AG09309 (cell line): ENCODE results near the gene MAP4.
A peak's percentile ranks its signal among the peaks of the same experiment; 100 is the strongest.

ENCODE experiments used
- DNase-seq: peaks from one replicate; pipeline ENCODE4 v3.0.0-alpha.2; 2010; ENCODE audit warnings: low read depth
- H3K4me3 ChIP-seq: 2 replicates; pipeline ENCODE4 v1.5.1; 2011; ENCODE audit warnings: mild to moderate bottlenecking, low read depth, low read length, moderate library complexity; ENCODE audit not compliant: control insufficient read depth
- TF ChIP-seq, protein P1 (sequence below): IDR thresholded peaks from 2 replicates; pipeline ENCODE4 v1.5.1; 2011; ENCODE audit warnings: mild to moderate bottlenecking, low read depth, low read length, inconsistent platforms; ENCODE audit not compliant: insufficient read depth, control insufficient read depth; ENCODE audit errors: missing control alignments

Gene MAP4

DNA sequence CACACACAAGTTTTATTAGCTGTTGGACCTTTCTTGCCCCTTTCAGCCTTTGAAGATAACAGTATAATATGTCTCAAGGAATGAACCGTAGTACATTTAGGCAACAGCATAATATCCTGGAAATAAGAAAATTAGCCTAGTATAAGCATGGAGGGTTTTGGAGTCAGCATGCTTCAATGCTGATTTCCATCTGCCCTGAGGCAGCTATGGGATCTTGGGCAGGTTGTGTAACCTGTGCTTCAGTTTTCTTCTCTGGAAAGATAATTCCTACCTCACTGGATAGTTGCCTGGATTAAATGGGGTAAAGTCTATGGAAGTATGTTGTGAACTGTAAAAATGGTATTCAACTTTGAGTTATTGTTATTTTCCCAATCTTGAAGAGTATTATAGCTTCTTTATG, 211.6 kb downstream of the MAP4 start:
- TF ChIP-seq, protein P1, sequence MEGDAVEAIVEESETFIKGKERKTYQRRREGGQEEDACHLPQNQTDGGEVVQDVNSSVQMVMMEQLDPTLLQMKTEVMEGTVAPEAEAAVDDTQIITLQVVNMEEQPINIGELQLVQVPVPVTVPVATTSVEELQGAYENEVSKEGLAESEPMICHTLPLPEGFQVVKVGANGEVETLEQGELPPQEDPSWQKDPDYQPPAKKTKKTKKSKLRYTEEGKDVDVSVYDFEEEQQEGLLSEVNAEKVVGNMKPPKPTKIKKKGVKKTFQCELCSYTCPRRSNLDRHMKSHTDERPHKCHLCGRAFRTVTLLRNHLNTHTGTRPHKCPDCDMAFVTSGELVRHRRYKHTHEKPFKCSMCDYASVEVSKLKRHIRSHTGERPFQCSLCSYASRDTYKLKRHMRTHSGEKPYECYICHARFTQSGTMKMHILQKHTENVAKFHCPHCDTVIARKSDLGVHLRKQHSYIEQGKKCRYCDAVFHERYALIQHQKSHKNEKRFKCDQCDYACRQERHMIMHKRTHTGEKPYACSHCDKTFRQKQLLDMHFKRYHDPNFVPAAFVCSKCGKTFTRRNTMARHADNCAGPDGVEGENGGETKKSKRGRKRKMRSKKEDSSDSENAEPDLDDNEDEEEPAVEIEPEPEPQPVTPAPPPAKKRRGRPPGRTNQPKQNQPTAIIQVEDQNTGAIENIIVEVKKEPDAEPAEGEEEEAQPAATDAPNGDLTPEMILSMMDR = no peak
- H3K4me3 ChIP-seq = no peak overlapping the region
- DNase-seq = no peak

- TF ChIP-seq, protein P1 = no peak
- H3K4me3 ChIP-seq = peak overlapping the region; percentile 82
- no peak for DNase-seq
Measured at GRCh38 chr3:47803480-47804025, 212.7 kb downstream of the MAP4 start.

DNA sequence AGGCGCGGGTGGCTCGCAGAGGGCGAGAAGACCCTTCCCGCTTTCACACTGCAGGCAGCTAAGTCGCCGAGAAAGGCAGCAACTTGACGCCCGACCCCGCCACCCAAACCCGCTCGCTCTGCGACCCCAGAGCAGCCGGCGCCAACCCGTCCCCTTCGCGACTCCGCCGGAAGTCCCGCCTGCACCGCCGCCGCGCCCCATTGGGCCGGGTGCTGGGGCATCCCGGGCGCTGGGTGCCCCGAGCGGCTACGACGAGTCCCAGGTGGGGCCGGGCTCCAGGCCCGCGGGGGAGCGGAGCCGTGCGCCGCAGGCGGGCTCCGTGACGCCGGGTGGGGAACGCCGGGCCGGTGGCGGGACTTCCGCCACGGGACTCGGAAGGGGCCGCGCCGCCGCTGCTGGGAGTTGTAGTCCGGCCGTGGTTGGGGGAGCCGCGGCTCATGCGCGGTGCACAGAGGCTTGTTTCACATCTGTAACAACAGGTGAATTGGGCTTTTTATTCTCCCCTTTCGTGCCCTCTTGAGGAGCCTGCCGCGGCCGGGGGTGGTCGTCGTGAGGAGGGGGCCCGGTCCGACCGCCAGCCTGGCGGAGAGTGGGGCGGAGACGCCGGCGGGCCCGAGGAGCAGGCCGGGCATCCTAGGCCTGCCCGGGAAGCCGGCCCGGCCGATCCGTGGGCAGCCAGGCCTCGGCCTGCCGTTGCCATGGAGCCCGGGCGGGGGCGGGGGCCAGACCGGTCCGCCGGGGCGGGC, 213.3 kb downstream of the MAP4 start, which contains the start of gene DHX30:
DHX30 (plus strand) TSS at position 405 of the 746 bp plus-strand sequence. CDS start 7,546 bp downstream, outside the sequence.
- H3K4me3 ChIP-seq = peak within 1 kb of the TSS; percentile 82
- TF ChIP-seq, protein P1 = no peak
- no peak for DNase-seq
